HEK293 (cell line): ENCODE measurements around the gene CRTC3.

Source experiments
- ZNF324 ChIP-seq: fragments of 450-650 bp; formaldehyde crosslinking; IDR thresholded peaks from 2 replicates; pipeline ENCODE4 v1.5.1; 2016; ENCODE audit warnings: missing biosample characterization, missing genetic modification characterization
- ZNF76 ChIP-seq: fragments of 450-650 bp; formaldehyde crosslinking; IDR thresholded peaks from 2 replicates; pipeline ENCODE4; 2016; ENCODE audit warnings: low read depth, missing biosample characterization, missing genetic modification characterization, borderline replicate concordance
- TF ChIP-seq, protein P1 (sequence below): fragments of 450-650 bp; formaldehyde crosslinking; IDR thresholded peaks from 2 replicates; pipeline ENCODE4 v1.5.1; 2016; ENCODE audit warnings: missing biosample characterization, missing genetic modification characterization
- TF ChIP-seq, protein P2 (sequence below): fragments of 450-650 bp; formaldehyde crosslinking; IDR thresholded peaks from 2 replicates; pipeline ENCODE4 v1.5.1; 2016; ENCODE audit warnings: missing biosample characterization, missing genetic modification characterization

DNA sequence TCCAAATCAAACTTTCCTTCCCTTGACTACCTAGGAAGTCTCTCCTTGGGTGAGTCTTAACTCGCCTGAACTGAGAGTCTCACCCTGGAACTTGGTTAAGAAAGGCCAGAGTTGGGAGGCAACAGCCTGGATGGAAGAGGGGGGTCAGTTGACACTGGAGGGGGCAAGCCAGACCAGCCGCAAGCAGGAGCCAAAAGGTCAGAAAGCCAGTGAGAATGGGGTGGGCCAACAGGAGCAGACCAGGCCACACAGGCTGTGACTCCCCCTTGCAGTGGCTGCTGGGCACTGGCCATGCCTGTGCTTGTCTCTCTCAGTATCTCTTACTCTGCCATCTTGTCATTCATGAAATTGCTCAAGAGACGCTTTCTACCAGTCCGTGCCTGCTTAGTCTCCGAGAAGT is 32.9 kb downstream of the CRTC3 start:
- TF ChIP-seq, protein P1, sequence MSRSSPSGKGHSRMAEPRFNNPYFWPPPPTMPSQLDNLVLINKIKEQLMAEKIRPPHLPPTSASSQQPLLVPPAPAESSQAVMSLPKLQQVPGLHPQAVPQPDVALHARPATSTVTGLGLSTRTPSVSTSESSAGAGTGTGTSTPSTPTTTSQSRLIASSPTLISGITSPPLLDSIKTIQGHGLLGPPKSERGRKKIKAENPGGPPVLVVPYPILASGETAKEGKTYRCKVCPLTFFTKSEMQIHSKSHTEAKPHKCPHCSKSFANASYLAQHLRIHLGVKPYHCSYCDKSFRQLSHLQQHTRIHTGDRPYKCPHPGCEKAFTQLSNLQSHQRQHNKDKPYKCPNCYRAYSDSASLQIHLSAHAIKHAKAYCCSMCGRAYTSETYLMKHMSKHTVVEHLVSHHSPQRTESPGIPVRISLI (tag by site-specific recombination): no peak
- TF ChIP-seq, protein P2, sequence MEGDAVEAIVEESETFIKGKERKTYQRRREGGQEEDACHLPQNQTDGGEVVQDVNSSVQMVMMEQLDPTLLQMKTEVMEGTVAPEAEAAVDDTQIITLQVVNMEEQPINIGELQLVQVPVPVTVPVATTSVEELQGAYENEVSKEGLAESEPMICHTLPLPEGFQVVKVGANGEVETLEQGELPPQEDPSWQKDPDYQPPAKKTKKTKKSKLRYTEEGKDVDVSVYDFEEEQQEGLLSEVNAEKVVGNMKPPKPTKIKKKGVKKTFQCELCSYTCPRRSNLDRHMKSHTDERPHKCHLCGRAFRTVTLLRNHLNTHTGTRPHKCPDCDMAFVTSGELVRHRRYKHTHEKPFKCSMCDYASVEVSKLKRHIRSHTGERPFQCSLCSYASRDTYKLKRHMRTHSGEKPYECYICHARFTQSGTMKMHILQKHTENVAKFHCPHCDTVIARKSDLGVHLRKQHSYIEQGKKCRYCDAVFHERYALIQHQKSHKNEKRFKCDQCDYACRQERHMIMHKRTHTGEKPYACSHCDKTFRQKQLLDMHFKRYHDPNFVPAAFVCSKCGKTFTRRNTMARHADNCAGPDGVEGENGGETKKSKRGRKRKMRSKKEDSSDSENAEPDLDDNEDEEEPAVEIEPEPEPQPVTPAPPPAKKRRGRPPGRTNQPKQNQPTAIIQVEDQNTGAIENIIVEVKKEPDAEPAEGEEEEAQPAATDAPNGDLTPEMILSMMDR (tag by site-specific recombination): no peak
- TF ChIP-seq ZNF324 (no peak), ZNF76 (tag by site-specific recombination) (no peak)
